GM21390 (cell line): ENCODE data around the gene ZSCAN32.

Source experiments
- ATAC-seq: cut with Tn5 transposase; IDR thresholded peaks from one replicate; pipeline ENCODE4 v1.9.1; 2021; ENCODE audit not compliant: unreplicated experiment

Gene ZSCAN32

GRCh38 chr16:3400779-3401688 is at the start of gene ZSCAN32, which contains the start of gene ZNF174:
TSS of gene ZSCAN32 (minus strand) at chr16:3401004. CDS start at chr16:3397557, 3,447 bp downstream.
TSS of gene ZNF174 (plus strand) at chr16:3401215. CDS start at chr16:3402005, 790 bp downstream.
- ATAC-seq, result peak; percentile 97

GRCh38 chr16:3444032-3444388 is 43.2 kb upstream of the ZSCAN32 start:
- peak; percentile 10 for ATAC-seq

- peak; percentile 84 for ATAC-seq
These were observed 42.6 kb upstream of the ZSCAN32 start, which contains the start of the genes NAA60 and ZNF597 for GRCh38 chr16:3443108-3444031. TSS of gene NAA60 (plus strand) at chr16:3443680. CDS start at chr16:3476228, 32,548 bp downstream. TSS of gene ZNF597 (minus strand) at chr16:3443504. CDS start at chr16:3443153, 351 bp downstream.

- no peak for ATAC-seq
These were observed 38.8 kb upstream of the ZSCAN32 start for GRCh38 chr16:3439637-3440036.

- ATAC-seq, result no peak
These were observed 33.6 kb upstream of the ZSCAN32 start for GRCh38 chr16:3434373-3434772.

- no peak for ATAC-seq
These were observed 31.0 kb upstream of the ZSCAN32 start for GRCh38 chr16:3431779-3432219.

- no peak for ATAC-seq
These were observed 13.1 kb upstream of the ZSCAN32 start for GRCh38 chr16:3413730-3414379.

GRCh38 chr16:3408561-3409197 is 7.9 kb upstream of the ZSCAN32 start:
- ATAC-seq, result no peak

GRCh38 chr16:3401719-3402397 is 1.1 kb upstream of the ZSCAN32 start:
- ATAC-seq, result no peak

GRCh38 chr16:3400446-3400778 is 392 bp downstream of the ZSCAN32 start:
- ATAC-seq, result no peak

GRCh38 chr16:3389663-3390338 is 11.0 kb downstream of the ZSCAN32 start:
- no peak for ATAC-seq

GRCh38 chr16:3388325-3388724 is 12.5 kb downstream of the ZSCAN32 start:
- no peak for ATAC-seq

GRCh38 chr16:3383045-3383448 is 17.8 kb downstream of the ZSCAN32 start:
- no peak for ATAC-seq

GRCh38 chr16:3377917-3378316 is 22.9 kb downstream of the ZSCAN32 start:
- no peak for ATAC-seq

- no peak for ATAC-seq
These were observed 25.1 kb downstream of the ZSCAN32 start for GRCh38 chr16:3375680-3376079.

- ATAC-seq, result no peak
These were observed 31.7 kb downstream of the ZSCAN32 start for GRCh38 chr16:3369073-3369472.

GRCh38 chr16:3364774-3365427 is 35.9 kb downstream of the ZSCAN32 start:
- no peak for ATAC-seq

- ATAC-seq, result no peak
These were observed 37.0 kb downstream of the ZSCAN32 start for GRCh38 chr16:3363793-3364192.

- no peak for ATAC-seq
These were observed 37.9 kb downstream of the ZSCAN32 start for GRCh38 chr16:3362931-3363330.
